MM.1S (cell line): ENCODE data around the gene HNRNPA0.

ENCODE experiments used
- DNase-seq: peaks from one replicate; pipeline ENCODE4 v3.0.0-alpha.2; 2015
- H2AFZ ChIP-seq: fragments of 300-600 bp; sonication (generic); 2 replicates; pipeline ENCODE4 v1.6.0; 2016; ENCODE audit warnings: antibody characterized with exemption, low read length
- H3F3A ChIP-seq: fragments of 300-600 bp; sonication (generic); 2 replicates; pipeline ENCODE4 v1.6.1; 2016; ENCODE audit warnings: mild to moderate bottlenecking, antibody characterized with exemption, low read length, moderate library complexity, mixed read lengths; ENCODE audit not compliant: insufficient read depth
- H3K27ac ChIP-seq: fragments of 300-600 bp; sonication (generic); 2 replicates; pipeline ENCODE4 v1.5.1; 2016; ENCODE audit warnings: mild to moderate bottlenecking, low read length
- H3K27me3 ChIP-seq: fragments of 300-600 bp; sonication (generic); replicated peaks from 2 replicates; pipeline ENCODE4 v1.6.0; 2016; ENCODE audit warnings: low read length; ENCODE audit not compliant: insufficient read depth
- H3K36me3 ChIP-seq: fragments of 300-600 bp; sonication (generic); replicated peaks from 2 replicates; pipeline ENCODE4 v1.6.1; 2016; ENCODE audit warnings: mild to moderate bottlenecking, low read length, mixed read lengths; ENCODE audit not compliant: insufficient read depth
- H3K4me1 ChIP-seq: fragments of 300-600 bp; sonication (generic); 2 replicates; pipeline ENCODE4 v1.6.1; 2016; ENCODE audit warnings: low read length, mixed read lengths
- H3K4me2 ChIP-seq: fragments of 300-600 bp; sonication (generic); 2 replicates; pipeline ENCODE4 v1.6.0; 2016; ENCODE audit warnings: low read depth, low read length
- H3K4me3 ChIP-seq: fragments of 300-600 bp; sonication (generic); 2 replicates; pipeline ENCODE4 v1.5.1; 2016; ENCODE audit warnings: low read length, mixed read lengths
- H3K79me2 ChIP-seq: fragments of 300-600 bp; sonication (generic); 2 replicates; pipeline ENCODE4 v1.6.1; 2016; ENCODE audit warnings: mixed run types, low read length, mixed read lengths
- H3K9ac ChIP-seq: fragments of 300-600 bp; sonication (generic); 2 replicates; pipeline ENCODE4 v1.6.1; 2016; ENCODE audit warnings: low read length, mixed read lengths
- H3K9me2 ChIP-seq: fragments of 300-600 bp; sonication (generic); replicated peaks from 2 replicates; pipeline ENCODE4 v1.6.1; 2016; ENCODE audit warnings: mild to moderate bottlenecking, low read length, mixed read lengths; ENCODE audit not compliant: insufficient read depth
- H3K9me3 ChIP-seq: fragments of 300-600 bp; sonication (generic); replicated peaks from 2 replicates; pipeline ENCODE4 v1.6.1; 2016; ENCODE audit warnings: mild to moderate bottlenecking, low read length, mixed read lengths; ENCODE audit not compliant: insufficient read depth
- H4K20me1 ChIP-seq: fragments of 300-600 bp; sonication (generic); 2 replicates; pipeline ENCODE4 v1.6.1; 2016; ENCODE audit warnings: mild to moderate bottlenecking, low read length, moderate library complexity, mixed read lengths; ENCODE audit not compliant: insufficient read depth
- EZH2 ChIP-seq: fragments of 300-600 bp; sonication (generic); optimal IDR thresholded peaks from 2 replicates; pipeline ENCODE3; 2017; ENCODE audit warnings: low read depth, mild to moderate bottlenecking, antibody characterized with exemption, low read length, mixed read lengths

HNRNPA0 gene

GRCh38 chr5:137695651-137696428, 58.3 kb downstream of the HNRNPA0 start:
- no peak for DNase-seq
- H3K36me3 ChIP-seq, result no peaks in the 10 kb centered on the region
- no peak for TF ChIP-seq EZH2
- H3F3A ChIP-seq, result no peaks in the 10 kb centered on the region
- H4K20me1 ChIP-seq, result no peaks in the 10 kb centered on the region
- no peaks in the 10 kb centered on the region for H3K27me3 ChIP-seq
- H3K9me3 ChIP-seq, result no peaks in the 10 kb centered on the region
- no peak overlapping the region for H3K9ac ChIP-seq
- no peak overlapping the region for H2AFZ ChIP-seq
- no peaks in the 10 kb centered on the region for H3K79me2 ChIP-seq
- 0 out of 2 replicates have a peak, but pooled peaks cover 5% of the 10 kb centered on the region for H3K4me1 ChIP-seq
- no peak overlapping the region for H3K4me3 ChIP-seq
- H3K27ac ChIP-seq, result no peak overlapping the region
- H3K9me2 ChIP-seq, result no peaks in the 10 kb centered on the region
- H3K4me2 ChIP-seq, result no peak overlapping the region
